CD4-positive, alpha-beta T cell treated with Interleukin-2 at 100 ng/mL for 4 hours (primary cell): ENCODE measurements around the gene TCAIM.

Experiments
- DNase-seq: peaks from one replicate; pipeline ENCODE4 v3.0.0-alpha.2; 2020; ENCODE audit warnings: low spot score

TCAIM gene

DNA sequence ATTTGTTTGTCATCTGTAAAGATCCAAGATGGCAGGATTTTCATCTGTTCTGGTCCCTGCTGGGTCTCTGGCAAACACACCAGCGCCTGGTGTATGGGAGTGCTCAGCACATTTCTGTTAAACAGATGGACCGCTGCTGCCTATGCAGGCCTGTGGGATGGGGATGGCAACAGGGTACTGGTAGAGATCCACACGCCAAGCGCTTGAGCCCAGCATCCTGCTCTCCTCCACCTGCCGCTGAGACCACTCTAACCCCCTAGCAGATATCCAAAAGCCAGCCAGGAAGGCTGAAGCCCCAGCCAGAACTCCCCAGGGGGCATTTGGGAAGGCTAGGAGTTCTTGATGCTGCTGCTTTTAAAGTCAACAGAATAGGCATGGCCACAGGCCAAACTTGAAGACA, 107.2 kb downstream of the TCAIM start:
- no peak for DNase-seq

DNA sequence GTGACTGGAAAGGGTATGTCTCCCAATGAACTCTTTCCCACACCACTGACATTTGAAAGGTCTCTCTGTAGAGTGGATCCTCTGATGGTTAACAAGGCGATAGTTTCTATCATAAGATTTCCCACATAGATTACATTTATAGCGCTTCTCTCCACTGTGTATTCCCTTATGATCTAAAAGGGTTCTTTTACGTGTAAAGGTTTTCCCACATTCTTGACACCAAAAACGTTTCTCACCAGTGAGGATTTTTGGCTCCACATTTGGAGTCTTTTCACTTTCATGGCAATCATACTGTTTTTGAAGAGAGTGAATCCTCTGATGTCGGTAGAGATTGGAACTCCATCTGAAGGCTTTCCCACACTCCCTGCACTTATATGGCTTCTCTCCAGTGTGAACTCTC, 108.4 kb downstream of the TCAIM start:
- DNase-seq: no peak

DNA sequence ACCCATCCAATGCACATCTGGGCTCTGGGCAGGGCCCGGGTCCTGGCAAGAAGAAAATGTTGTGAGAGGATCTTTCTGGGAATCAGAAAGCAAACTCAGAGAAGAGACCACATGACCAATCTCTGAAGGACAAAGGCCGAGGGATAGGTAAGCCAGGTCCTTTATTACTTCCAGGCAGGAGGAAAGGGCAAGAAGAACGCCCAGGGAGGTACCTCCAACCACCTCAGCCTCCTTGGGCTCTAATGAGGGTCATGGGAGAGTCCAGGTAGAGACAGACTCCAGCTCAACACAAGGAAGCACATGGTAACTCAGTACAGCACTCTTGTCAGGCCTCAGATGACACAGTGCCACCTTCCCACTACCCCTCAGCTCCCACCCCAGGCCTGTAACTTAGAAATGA, 112.9 kb downstream of the TCAIM start:
- DNase-seq: no peak

DNA sequence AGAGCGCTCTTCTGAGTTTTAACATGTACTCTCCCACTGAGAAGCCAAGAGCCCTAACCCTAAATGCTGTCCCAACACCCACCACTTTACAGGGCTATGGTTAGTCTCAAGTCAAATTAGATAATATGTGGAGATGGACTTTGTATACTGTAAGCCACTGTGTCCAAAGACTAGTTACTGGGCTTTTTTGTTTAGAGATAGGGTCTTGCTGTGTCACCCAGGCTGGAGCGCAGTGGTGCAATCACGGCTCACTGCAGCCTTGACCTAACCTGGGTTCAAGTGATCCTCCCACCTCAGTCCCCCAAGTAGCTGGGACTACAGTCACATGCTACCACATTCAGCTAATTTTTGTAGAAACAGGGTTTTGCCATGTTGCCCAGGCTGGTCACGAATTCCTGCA, 115.7 kb downstream of the TCAIM start:
- no peak for DNase-seq

DNA sequence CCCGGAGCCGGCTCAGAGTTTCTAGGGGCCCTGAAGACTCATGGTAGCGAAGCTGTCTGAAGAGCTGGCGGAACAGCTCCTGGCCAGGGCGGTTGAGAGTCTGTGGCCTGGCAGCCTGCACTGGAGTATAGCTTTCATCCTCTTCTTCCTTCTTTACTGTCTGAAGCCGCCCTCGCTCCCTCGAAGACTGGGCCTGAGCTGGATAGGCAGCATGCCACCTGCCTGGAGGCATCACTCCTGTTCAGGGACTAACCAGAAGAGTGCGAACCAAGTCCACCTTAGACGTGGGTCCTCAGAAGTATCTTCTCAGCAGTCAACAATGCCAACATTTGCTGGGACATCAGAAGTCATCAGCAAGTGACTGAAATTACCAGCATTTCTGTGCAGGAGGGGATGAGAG, 116.8 kb downstream of the TCAIM start:
- no peak for DNase-seq
